ENCODE data around the gene SIK1.
"Not testable (repeated sequence)": the region's sequence is repeated elsewhere in the genome, so short reads cannot be mapped to it uniquely, and the experiment has no call there.

GRCh38 chr21:43379626-43380122 is 47.3 kb downstream of the SIK1 start:
- not testable (repeated sequence) for TF ChIP-seq POLR2A (IDR thresholded peaks at IDR 0.05; ENCODE audit: low read depth, low read length); TAF1 (IDR thresholded peaks at IDR 0.05; ENCODE audit: low read depth, low read length); POLR2AphosphoS5 (IDR thresholded peaks at IDR 0.05; ENCODE audit: low read depth, low read length); SPI1 (IDR thresholded peaks at IDR 0.05; ENCODE audit: low read depth, low read length); PAX5 (IDR thresholded peaks at IDR 0.05; ENCODE audit: insufficient read depth, low read length, severe bottlenecking)

Measured in GM12891 (cell line).